HepG2 (cell line): ENCODE measurements around the gene CTXN1. TPM values are rescaled to one million over a fixed set of nuclear protein-coding genes. Genes with fewer than 3 reads are reported as not detected.
A peak's percentile ranks its signal among the peaks of the same experiment; 100 is the strongest.

Experiments used
- CREM ChIP-seq, 2 experiments: sonication (generic) in 1 of 2; formaldehyde crosslinking in 1 of 2; IDR thresholded peaks; 2 replicates each; pipeline versions ENCODE4 v1.4.0 to v1.6.1; 2016 to 2020; ENCODE audit warnings: antibody characterized with exemption in 1 of 2, mild to moderate bottlenecking in 1 of 2, missing genetic modification reagents in 1 of 2
- DPF2 ChIP-seq: sonication (generic); formaldehyde crosslinking; IDR thresholded peaks from 2 replicates; pipeline ENCODE4 v1.4.0; 2020; ENCODE audit warnings: mild to moderate bottlenecking, low read depth, missing genetic modification reagents, borderline replicate concordance
- EEA1 ChIP-seq: sonication (generic); formaldehyde crosslinking; IDR thresholded peaks from 2 replicates; pipeline ENCODE4 v1.5.1; 2020; ENCODE audit warnings: mild to moderate bottlenecking, missing genetic modification reagents, borderline replicate concordance
- ETV6 ChIP-seq: sonication (generic); formaldehyde crosslinking; conservative IDR thresholded peaks from 2 replicates; pipeline ENCODE4 v1.4.0; 2020; ENCODE audit warnings: missing genetic modification reagents
- HDAC6 ChIP-seq: fragments of 200-600 bp; sonication (generic); IDR thresholded peaks from 2 replicates; pipeline ENCODE4 v1.7.0; 2017; ENCODE audit warnings: mild to moderate bottlenecking, antibody characterized with exemption, low read length, low read depth
- KAT8 ChIP-seq: IDR thresholded peaks from 2 replicates; pipeline ENCODE4 v1.6.1; 2016; ENCODE audit warnings: missing genetic modification reagents, missing compliant biosample characterization
- MXI1 ChIP-seq: IDR thresholded peaks from 3 replicates; pipeline ENCODE4 v1.6.1; 2012; ENCODE audit warnings: low read depth, low read length, inconsistent platforms, borderline replicate concordance
- MYNN ChIP-seq: sonication (generic); formaldehyde crosslinking; IDR thresholded peaks from 2 replicates; pipeline ENCODE4 v1.4.0; 2020; ENCODE audit warnings: mild to moderate bottlenecking, low read depth, missing genetic modification reagents
- NCOA2 ChIP-seq: sonication (generic); formaldehyde crosslinking; IDR thresholded peaks from 2 replicates; pipeline ENCODE4 v1.8.0; 2022; ENCODE audit warnings: inconsistent platforms
- NFYB ChIP-seq: sonication (generic); formaldehyde crosslinking; IDR thresholded peaks from 2 replicates; pipeline ENCODE4 v1.4.0; 2020; ENCODE audit warnings: missing genetic modification reagents
- PAF1 ChIP-seq: IDR thresholded peaks from 2 replicates; pipeline ENCODE4 v1.6.1; 2016; ENCODE audit warnings: missing genetic modification reagents, missing compliant biosample characterization
- PPARG ChIP-seq: conservative IDR thresholded peaks from 2 replicates; pipeline ENCODE4 v1.6.1; 2016; ENCODE audit warnings: missing biosample characterization, missing genetic modification reagents
- RBAK ChIP-seq: sonication (generic); formaldehyde crosslinking; IDR thresholded peaks from 2 replicates; pipeline ENCODE4 v1.5.1; 2020; ENCODE audit warnings: mild to moderate bottlenecking, missing genetic modification reagents
- TARDBP ChIP-seq: sonication (generic); formaldehyde crosslinking; IDR thresholded peaks from 2 replicates; pipeline ENCODE4 v1.8.0; 2022; ENCODE audit warnings: mild to moderate bottlenecking, missing genetic modification reagents
- TEAD3 ChIP-seq: optimal IDR thresholded peaks from 2 replicates; pipeline ENCODE3; 2016; ENCODE audit warnings: borderline replicate concordance
- TERF1 ChIP-seq: sonication (generic); formaldehyde crosslinking; IDR thresholded peaks from 2 replicates; pipeline ENCODE4 v1.8.0; 2022; ENCODE audit warnings: mild to moderate bottlenecking, missing genetic modification reagents, moderate library complexity
- ZBTB20 ChIP-seq: sonication (generic); formaldehyde crosslinking; IDR thresholded peaks from 2 replicates; pipeline ENCODE4 v1.8.1; 2023; ENCODE audit warnings: missing genetic modification reagents, low read depth, mild to moderate bottlenecking, borderline replicate concordance
- ZMYM4 ChIP-seq: sonication (generic); formaldehyde crosslinking; IDR thresholded peaks from 2 replicates; pipeline ENCODE4 v1.8.1; 2023; ENCODE audit warnings: mild to moderate bottlenecking, missing genetic modification reagents
- ZNF329 ChIP-seq: sonication (generic); formaldehyde crosslinking; IDR thresholded peaks from 2 replicates; pipeline ENCODE4 v1.9.0; 2021; ENCODE audit warnings: low read depth, mild to moderate bottlenecking, missing genetic modification reagents
- ZNF512B ChIP-seq: sonication (generic); formaldehyde crosslinking; IDR thresholded peaks from 2 replicates; pipeline ENCODE4 v1.5.1; 2020; ENCODE audit warnings: missing genetic modification reagents, mild to moderate bottlenecking, borderline replicate concordance
- ZNF513 ChIP-seq: sonication (generic); formaldehyde crosslinking; conservative IDR thresholded peaks from 2 replicates; pipeline ENCODE4 v1.5.0; 2020; ENCODE audit warnings: missing genetic modification reagents
- ZNF569 ChIP-seq: sonication (generic); formaldehyde crosslinking; IDR thresholded peaks from 2 replicates; pipeline ENCODE4 v1.5.0; 2020; ENCODE audit warnings: mild to moderate bottlenecking, missing genetic modification reagents, moderate library complexity, borderline replicate concordance
- ZNF773 ChIP-seq: sonication (generic); formaldehyde crosslinking; IDR thresholded peaks from 2 replicates; pipeline ENCODE4 v1.4.0; 2020; ENCODE audit warnings: missing genetic modification reagents, borderline replicate concordance
- ZNF775 ChIP-seq: sonication (generic); formaldehyde crosslinking; IDR thresholded peaks from 2 replicates; pipeline ENCODE4 v1.4.0; 2020; ENCODE audit warnings: missing genetic modification reagents, mild to moderate bottlenecking, moderate library complexity, borderline replicate concordance
- polyA plus RNA-seq, 8 experiments: library from polyadenylated mRNA; depleted of rRNA in 3 of 8; stranded (reverse) in 7 of 8; unstranded in 1 of 8; fragments of >200 nt; fragmentation: Illumina TruSeq in 4 of 8; extraction: Trizol in 4 of 8; gene quantifications; 2 replicates each; pipeline versions ENCODE4 v1.2.1 to v1.2.3, GENCODE V29; 2011 to 2016; ENCODE audit warnings: low read depth in 4 of 8, missing spikeins in 1 of 8, mixed read lengths in 1 of 8; ENCODE audit not compliant: insufficient read depth in 1 of 8
- total RNA-seq, 5 experiments: library from RNA; depleted of rRNA; stranded (reverse); fragments of >200 nt; fragmentation: Illumina TruSeq; extraction: Trizol; gene quantifications; 2 replicates each; pipeline ENCODE4 v1.2.3, GENCODE V29; 2016; ENCODE audit warnings: low read depth in 1 of 5
- TF ChIP-seq, protein P1 (sequence below): conservative IDR thresholded peaks from 2 replicates; pipeline ENCODE4 v1.6.1; 2018; ENCODE audit warnings: missing genetic modification reagents

CTXN1 gene
- total and polyA plus RNA-seq, 2 of the 13 experiments (the other 11 are each of a cell fraction or from before 2014, with no cell fraction given), result 0.11 TPM; not detected in 1

- TF ChIP-seq ZNF773 (CRISPR knock-in tag) (no peak), ZNF775 (CRISPR knock-in tag) (no peak), MYNN (CRISPR knock-in tag) (no peak), ZBTB20 (CRISPR knock-in tag) (no peak), EEA1 (CRISPR knock-in tag) (no peak), KAT8 (CRISPR knock-in tag) (peak; percentile 62; the same call in 1 of the 2 replicates), MXI1 (peak; percentile 11; the same call in 1 of the 3 replicates), PAF1 (CRISPR knock-in tag) (no peak), CREM (IDR thresholded peaks at IDR 0.05) (no peak), CREM (CRISPR knock-in tag; IDR thresholded peaks at IDR 0.05) (no peak), ZNF569 (no peak), RBAK (no peak), NCOA2 (peak; percentile 46), ZNF513 (CRISPR knock-in tag) (no peak), ZNF512B (CRISPR knock-in tag) (no peak), ZMYM4 (peak; percentile 54; the same call in 1 of the 2 replicates), TERF1 (CRISPR knock-in tag) (no peak), TARDBP (0 out of 2 replicates have a peak, but pooled peaks have one; percentile 21), ZNF329 (CRISPR knock-in tag) (no peak), DPF2 (CRISPR knock-in tag) (peak; percentile 49; the same call in 1 of the 2 replicates), ETV6 (CRISPR knock-in tag) (no peak), NFYB (CRISPR knock-in tag) (no peak), HDAC6 (no peak), TEAD3 (CRISPR knock-in tag) (peak; percentile 33), PPARG (CRISPR knock-in tag) (no peak)
- TF ChIP-seq, protein P1, sequence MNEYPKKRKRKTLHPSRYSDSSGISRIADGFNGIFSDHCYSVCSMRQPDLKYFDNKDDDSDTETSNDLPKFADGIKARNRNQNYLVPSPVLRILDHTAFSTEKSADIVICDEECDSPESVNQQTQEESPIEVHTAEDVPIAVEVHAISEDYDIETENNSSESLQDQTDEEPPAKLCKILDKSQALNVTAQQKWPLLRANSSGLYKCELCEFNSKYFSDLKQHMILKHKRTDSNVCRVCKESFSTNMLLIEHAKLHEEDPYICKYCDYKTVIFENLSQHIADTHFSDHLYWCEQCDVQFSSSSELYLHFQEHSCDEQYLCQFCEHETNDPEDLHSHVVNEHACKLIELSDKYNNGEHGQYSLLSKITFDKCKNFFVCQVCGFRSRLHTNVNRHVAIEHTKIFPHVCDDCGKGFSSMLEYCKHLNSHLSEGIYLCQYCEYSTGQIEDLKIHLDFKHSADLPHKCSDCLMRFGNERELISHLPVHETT (CRISPR knock-in tag), result no peak
These were observed 28.6 kb downstream of the CTXN1 start (continued) for GRCh38 chr19:7897292-7897691.
